ENCODE measurements around the gene NEDD4L. TPM values are rescaled to one million over a fixed set of nuclear protein-coding genes. Genes with fewer than 3 reads are reported as not detected.

Gene NEDD4L
- polyA plus RNA-seq, 1 experiment = 14.1 TPM

DNA sequence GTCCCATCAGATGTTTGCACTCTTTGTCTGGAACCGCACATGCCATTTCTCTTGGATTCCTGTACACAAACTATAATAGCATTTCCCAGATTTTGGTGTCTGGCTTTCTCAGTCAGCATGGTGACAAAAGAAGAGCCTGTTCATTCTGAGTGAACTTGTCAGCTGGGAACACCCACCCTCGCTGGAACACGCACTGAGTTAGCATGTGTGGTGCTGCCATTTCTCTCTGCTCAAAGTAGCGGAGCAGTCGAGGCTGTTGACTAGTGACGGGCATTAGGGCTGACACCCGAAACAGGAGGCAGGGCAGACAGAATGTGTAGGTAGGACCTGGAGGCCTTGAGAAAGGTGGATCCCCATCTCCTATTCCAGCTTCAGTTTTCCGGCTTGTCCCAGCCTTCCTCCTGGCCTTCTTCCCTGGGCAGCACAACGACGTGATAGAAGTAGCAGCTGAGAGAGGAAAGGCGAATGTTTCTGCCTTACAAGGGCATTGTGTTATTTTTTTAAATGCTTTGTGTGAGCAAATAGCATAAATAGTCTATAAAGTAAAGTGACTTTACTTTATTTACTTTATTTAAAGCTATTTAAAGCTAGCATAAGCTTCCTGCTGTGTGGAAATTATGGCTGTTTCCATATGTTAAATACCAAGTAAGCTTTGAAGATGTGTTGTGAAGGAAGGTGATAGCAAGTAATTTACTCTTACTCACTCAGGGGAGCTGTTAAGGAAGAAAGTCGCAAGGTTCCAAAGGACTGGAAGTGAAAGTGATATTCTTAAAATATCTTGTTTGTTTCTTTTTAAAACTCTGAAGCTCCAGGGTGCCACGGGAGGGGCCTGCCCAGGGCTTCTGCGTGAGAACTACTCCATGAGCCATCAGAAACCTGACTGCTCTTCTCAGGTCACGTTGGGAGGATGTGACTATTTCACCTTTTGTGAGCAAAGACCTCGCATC lies 272.6 kb downstream of the NEDD4L start:
- ChIA-PET CTCF (interaction anchor here (0.6 to 1.7 kb wide), 3 partner anchors 58 to 137 kb away, joined by 3 read pairs; no protein-coding TSS in a partner anchor), POLR2A (no interaction called here)
- Histone ChIP-seq H3K36me3 (ENCODE audit: control insufficient read depth, insufficient read depth, low read length) (no peaks in the 10 kb centered on the region), H3K4me3 (ENCODE audit: low read depth, low read length) (no peak overlapping the region), H3K27me3 (ENCODE audit: control insufficient read depth, insufficient read depth, low read length) (peaks cover 1% of the 10 kb centered on the region; the same call in 1 of the 2 replicates)
- no peak for DNase-seq (ENCODE audit: low read depth)
- TF ChIP-seq, protein P1, sequence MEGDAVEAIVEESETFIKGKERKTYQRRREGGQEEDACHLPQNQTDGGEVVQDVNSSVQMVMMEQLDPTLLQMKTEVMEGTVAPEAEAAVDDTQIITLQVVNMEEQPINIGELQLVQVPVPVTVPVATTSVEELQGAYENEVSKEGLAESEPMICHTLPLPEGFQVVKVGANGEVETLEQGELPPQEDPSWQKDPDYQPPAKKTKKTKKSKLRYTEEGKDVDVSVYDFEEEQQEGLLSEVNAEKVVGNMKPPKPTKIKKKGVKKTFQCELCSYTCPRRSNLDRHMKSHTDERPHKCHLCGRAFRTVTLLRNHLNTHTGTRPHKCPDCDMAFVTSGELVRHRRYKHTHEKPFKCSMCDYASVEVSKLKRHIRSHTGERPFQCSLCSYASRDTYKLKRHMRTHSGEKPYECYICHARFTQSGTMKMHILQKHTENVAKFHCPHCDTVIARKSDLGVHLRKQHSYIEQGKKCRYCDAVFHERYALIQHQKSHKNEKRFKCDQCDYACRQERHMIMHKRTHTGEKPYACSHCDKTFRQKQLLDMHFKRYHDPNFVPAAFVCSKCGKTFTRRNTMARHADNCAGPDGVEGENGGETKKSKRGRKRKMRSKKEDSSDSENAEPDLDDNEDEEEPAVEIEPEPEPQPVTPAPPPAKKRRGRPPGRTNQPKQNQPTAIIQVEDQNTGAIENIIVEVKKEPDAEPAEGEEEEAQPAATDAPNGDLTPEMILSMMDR (IDR thresholded peaks at IDR 0.05; ENCODE audit: insufficient read depth, low read depth, low read length) = no peak

DNA sequence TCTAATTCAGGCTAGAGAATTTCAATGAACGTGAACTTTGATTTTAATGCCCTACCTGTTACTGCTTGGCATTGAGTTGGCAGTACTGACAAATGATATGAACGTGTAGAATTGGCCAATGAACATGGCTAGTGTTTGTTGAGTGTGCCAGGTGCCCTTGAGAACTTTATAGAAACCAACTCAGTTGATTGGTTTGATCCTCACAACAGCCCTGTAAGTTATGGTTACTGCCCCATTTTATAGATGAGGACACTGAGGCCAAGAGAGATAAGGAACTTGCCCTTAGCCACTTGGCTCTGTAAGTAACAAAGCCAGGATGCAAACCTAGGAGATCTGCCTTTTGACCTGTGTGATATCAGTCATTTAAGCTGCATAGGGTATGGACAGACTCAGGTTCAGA lies 275.7 kb downstream of the NEDD4L start:
- DNase-seq (ENCODE audit: low read depth) = no peak
- TF ChIP-seq, protein P1 (IDR thresholded peaks at IDR 0.05; ENCODE audit: insufficient read depth, low read depth, low read length) = no peak
- CTCF ChIA-PET = no interaction called here
- Histone ChIP-seq H3K4me3 (ENCODE audit: low read depth, low read length) (no peak overlapping the region), H3K36me3 (ENCODE audit: control insufficient read depth, insufficient read depth, low read length) (no peaks in the 10 kb centered on the region), H3K27me3 (ENCODE audit: control insufficient read depth, insufficient read depth, low read length) (no peaks in the 10 kb centered on the region)
- POLR2A ChIA-PET = no interaction called here

DNA sequence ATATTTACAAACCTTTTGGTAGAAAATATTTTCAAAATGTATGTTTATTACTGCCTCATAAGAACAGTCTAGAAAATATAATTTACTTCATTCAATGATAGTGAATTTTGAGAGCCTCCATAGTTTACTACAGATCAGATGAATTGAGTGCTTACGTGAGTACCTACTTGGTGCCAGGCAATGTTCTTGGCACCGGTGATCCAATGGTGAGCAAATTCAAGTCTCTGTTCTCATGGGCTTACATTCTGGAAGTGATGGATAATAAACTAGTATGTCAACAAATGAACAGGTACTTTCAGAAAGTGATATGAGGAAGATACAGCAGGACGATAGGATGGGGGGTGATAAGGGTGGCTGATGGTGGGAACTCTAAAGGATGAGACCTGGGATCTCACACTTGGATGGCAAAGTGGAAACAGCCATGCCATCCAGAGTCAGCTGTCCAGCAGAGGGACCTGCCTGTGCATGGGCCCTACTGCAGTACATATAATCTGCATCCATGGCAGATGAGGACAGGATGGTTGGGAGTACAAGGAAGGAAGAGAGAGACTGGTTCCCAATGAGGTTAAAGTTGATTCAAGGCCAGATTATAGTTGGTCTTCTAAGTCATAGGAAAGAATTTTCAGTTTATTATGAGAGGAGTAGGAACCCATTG lies 277.0 kb downstream of the NEDD4L start:
- no peaks in the 10 kb centered on the region for H3K36me3 ChIP-seq (ENCODE audit: control insufficient read depth, insufficient read depth, low read length)
- no peak overlapping the region for H3K4me3 ChIP-seq (ENCODE audit: low read depth, low read length)
- no peak for DNase-seq (ENCODE audit: low read depth)
- H3K27me3 ChIP-seq (ENCODE audit: control insufficient read depth, insufficient read depth, low read length) = no peaks in the 10 kb centered on the region
- TF ChIP-seq, protein P1 (IDR thresholded peaks at IDR 0.05; ENCODE audit: insufficient read depth, low read depth, low read length) = no peak
- ChIA-PET POLR2A (no interaction called here), CTCF (interaction anchor here (0.9 to 1.3 kb wide), 5 partner anchors 14 to 277 kb away, joined by 3 to 8 read pairs (median 4); partner anchors contain the start of gene NEDD4L)

DNA sequence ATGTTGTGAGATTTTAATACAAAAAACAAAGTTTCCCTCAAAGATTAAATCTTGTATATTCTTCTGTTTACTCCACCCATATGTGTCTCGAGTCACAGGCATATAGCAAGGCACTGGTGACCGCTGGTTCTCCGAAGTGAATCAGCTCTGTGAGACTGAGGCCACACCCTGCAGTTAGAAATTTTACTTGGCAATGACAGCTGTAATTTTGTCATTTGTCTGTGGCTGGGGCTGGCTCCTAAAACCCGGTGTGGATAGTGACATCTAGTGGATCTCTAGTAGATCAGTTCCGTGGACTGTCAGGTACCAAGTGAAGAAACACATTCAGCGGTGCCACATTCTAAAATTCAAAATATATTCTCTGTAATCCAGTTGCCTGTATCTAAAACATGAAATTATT lies 278.0 kb downstream of the NEDD4L start:
- Histone ChIP-seq H3K27me3 (ENCODE audit: control insufficient read depth, insufficient read depth, low read length) (no peaks in the 10 kb centered on the region), H3K4me3 (ENCODE audit: low read depth, low read length) (no peak overlapping the region), H3K36me3 (ENCODE audit: control insufficient read depth, insufficient read depth, low read length) (no peaks in the 10 kb centered on the region)
- POLR2A ChIA-PET = interaction anchor here (0.6 kb wide), 2 partner anchors 180 to 887 kb away, joined by 7 to 14 read pairs; partner anchors contain the start of gene ONECUT2
- CTCF ChIA-PET = interaction anchor here (0.6 to 1.3 kb wide), 13 partner anchors 9 to 449 kb away, joined by 3 to 8 read pairs (median 3); partner anchors contain the start of gene NEDD4L
- TF ChIP-seq, protein P1 (IDR thresholded peaks at IDR 0.05; ENCODE audit: insufficient read depth, low read depth, low read length) = peak; percentile 63
- peak; percentile 50 for DNase-seq (ENCODE audit: low read depth)

DNA sequence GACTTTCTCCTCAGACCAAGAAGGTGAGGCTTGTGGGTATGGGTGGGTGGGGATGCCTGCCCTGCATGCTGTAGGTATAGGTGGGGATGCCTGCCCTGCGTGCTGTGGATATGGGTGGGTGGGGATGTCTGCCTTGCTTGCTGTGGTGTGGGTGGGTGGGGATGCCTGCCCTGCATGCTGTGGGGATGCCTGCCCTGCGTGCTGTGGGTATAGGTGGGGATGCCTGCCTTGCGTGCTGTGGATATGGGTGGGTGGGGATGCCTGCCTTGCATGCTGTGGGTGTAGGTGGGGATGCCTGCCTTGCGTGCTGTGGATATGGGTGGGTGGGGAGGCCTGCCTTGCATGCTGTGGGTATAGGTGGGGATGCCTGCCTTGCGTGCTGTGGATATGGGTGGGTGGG lies 278.4 kb downstream of the NEDD4L start:
- no peaks in the 10 kb centered on the region for H3K36me3 ChIP-seq (ENCODE audit: control insufficient read depth, insufficient read depth, low read length)
- no peak overlapping the region for H3K4me3 ChIP-seq (ENCODE audit: low read depth, low read length)
- ChIA-PET POLR2A (interaction anchor here (0.6 kb wide), 1 partner anchor 887 kb away, joined by 14 read pairs; the partner anchor contains the start of gene ONECUT2), CTCF (interaction anchor here (0.9 to 1.3 kb wide), 5 partner anchors 14 to 279 kb away, joined by 3 to 8 read pairs (median 3); partner anchors contain the start of gene NEDD4L)
- H3K27me3 ChIP-seq (ENCODE audit: control insufficient read depth, insufficient read depth, low read length) = no peaks in the 10 kb centered on the region
- TF ChIP-seq, protein P1 (IDR thresholded peaks at IDR 0.05; ENCODE audit: insufficient read depth, low read depth, low read length) = no peak
- DNase-seq (ENCODE audit: low read depth) = no peak

All from BJ (cell line).